HepG2 (cell line): ENCODE measurements around the gene MCF2L. TPM values are rescaled to one million over a fixed set of nuclear protein-coding genes. Genes with fewer than 3 reads are reported as not detected.

Experiments used
- ATAC-seq: fragments of 200-7000 bp; cut with Tn5 transposase; 3 replicates; pipeline ENCODE4 v1.9.1; 2020; ENCODE audit warnings: mild to moderate bottlenecking, moderate library complexity
- BruUV-seq: library from RNA; stranded (reverse); fragments of 400-500 nt; replicated peaks from 2 replicates; lab custom pipeline; 2021; lab: Mats Ljungman, UMichigan
- CTCF ChIA-PET: fragments of 300-600 bp; formaldehyde crosslinking; extraction: SDS; loops from one replicate; lab custom pipeline; 2021; ENCODE audit warnings: low total read pairs, inconsistent platforms, low intra/inter-chr PET ratio; lab: Yijun Ruan, JAX
- POLR2A ChIA-PET: fragments of 350-600 bp; sonication (Branson Sonifier 250); formaldehyde crosslinking; loops from one replicate; lab custom pipeline; 2020; ENCODE audit warnings: antibody characterized with exemption, inconsistent platforms; lab: Yijun Ruan, JAX
- DNase-seq: peaks from one replicate; pipeline ENCODE4 v3.0.0-alpha.2; 2015; ENCODE audit warnings: low spot score
- FAIRE-seq: peaks from 3 replicates; lab custom pipeline; 2011; peaks lifted over from hg19 to GRCh38; lab: Jason Lieb, UNC
- H2AFZ ChIP-seq: one replicate; pipeline ENCODE4 v1.6.1; 2011; ENCODE audit warnings: low read length, inconsistent platforms
- H3K27ac ChIP-seq: fragments of 300-600 bp; 3 replicates; pipeline ENCODE4 v1.8.0; 2011; ENCODE audit warnings: mixed run types, mild to moderate bottlenecking, mixed read lengths, low read length, inconsistent platforms; ENCODE audit not compliant: insufficient read depth; ENCODE audit errors: extremely low read length
- H3K27me3 ChIP-seq, 2 experiments: fragments of 200-600 bp in 1 of 2; 2 replicates in 1 of 2; 3 replicates in 1 of 2; pipeline versions ENCODE4 v1.6.0 to v1.8.0; 2011; ENCODE audit warnings: low read length in 2 of 2, mild to moderate bottlenecking in 2 of 2, moderate library complexity in 2 of 2, inconsistent platforms in 1 of 2; ENCODE audit not compliant: insufficient read depth in 2 of 2, control insufficient read depth in 1 of 2
- H3K36me3 ChIP-seq, 2 experiments: fragments of 200-600 bp in 1 of 2; replicated peaks in 1 of 2; 2 replicates in 1 of 2; 3 replicates in 1 of 2; pipeline versions ENCODE4 v1.5.1 to v1.8.0; 2011; ENCODE audit warnings: low read length in 2 of 2, inconsistent platforms in 1 of 2; ENCODE audit not compliant: insufficient read depth in 2 of 2, control insufficient read depth in 1 of 2
- H3K4me1 ChIP-seq: 2 replicates; pipeline ENCODE4 v1.5.1; 2012; ENCODE audit warnings: low read length, inconsistent platforms; ENCODE audit not compliant: insufficient read depth
- H3K4me2 ChIP-seq: 2 replicates; pipeline ENCODE4 v1.6.0; 2011; ENCODE audit warnings: low read depth, low read length, inconsistent platforms
- H3K4me3 ChIP-seq, 3 experiments: fragments of 200-600 bp in 1 of 3; sonication (generic), shearing (Covaris generic) in 1 of 3; replicated peaks in 1 of 3; 2 replicates each; pipeline ENCODE4 v1.5.1; 2011 to 2016; ENCODE audit warnings: low read length in 3 of 3, inconsistent platforms in 2 of 3, low read depth in 2 of 3, mild to moderate bottlenecking in 2 of 3, control low read depth in 1 of 3, mixed read lengths in 1 of 3; ENCODE audit not compliant: insufficient read depth in 1 of 3
- H3K79me2 ChIP-seq: one replicate; pipeline ENCODE4 v1.6.1; 2011; ENCODE audit warnings: low read length, inconsistent platforms; ENCODE audit not compliant: insufficient read depth
- H3K9ac ChIP-seq: 2 replicates; pipeline ENCODE4 v1.6.0; 2011; ENCODE audit warnings: mild to moderate bottlenecking, low read depth, low read length, inconsistent platforms; ENCODE audit not compliant: insufficient read depth
- H3K9me3 ChIP-seq: 2 replicates; pipeline ENCODE4 v1.5.1; 2012; ENCODE audit warnings: mild to moderate bottlenecking, low read length
- H4K20me1 ChIP-seq: 2 replicates; pipeline ENCODE4 v1.6.0; 2011; ENCODE audit warnings: inconsistent platforms, mild to moderate bottlenecking, low read length, moderate library complexity; ENCODE audit not compliant: insufficient read depth
- CC2D1A ChIP-seq: sonication (generic); formaldehyde crosslinking; IDR thresholded peaks from 2 replicates; pipeline ENCODE4 v1.8.1; 2023; ENCODE audit warnings: mild to moderate bottlenecking, missing genetic modification reagents
- KAT2B ChIP-seq: fragments of 150-350 bp; IDR thresholded peaks from 2 replicates; pipeline ENCODE4 v1.6.1; 2014; ENCODE audit warnings: low read depth, low read length, borderline replicate concordance
- NR1H2 ChIP-seq: sonication (generic); formaldehyde crosslinking; IDR thresholded peaks from 2 replicates; pipeline ENCODE4 v1.8.1; 2022; ENCODE audit warnings: low read depth, missing genetic modification reagents, borderline replicate concordance
- SOX5 ChIP-seq: IDR thresholded peaks from 2 replicates; pipeline ENCODE4 v1.6.1; 2016; ENCODE audit warnings: borderline replicate concordance
- TOPORS ChIP-seq: sonication (generic); formaldehyde crosslinking; IDR thresholded peaks from 2 replicates; pipeline ENCODE4 v1.8.0; 2023; ENCODE audit warnings: mild to moderate bottlenecking, missing genetic modification reagents
- ZBTB42 ChIP-seq: sonication (generic); formaldehyde crosslinking; IDR thresholded peaks from 2 replicates; pipeline ENCODE4 v1.5.0; 2020; ENCODE audit warnings: mild to moderate bottlenecking, missing genetic modification reagents
- ZNF572 ChIP-seq: sonication (generic); formaldehyde crosslinking; IDR thresholded peaks from 2 replicates; pipeline ENCODE4 v1.5.1; 2020; ENCODE audit warnings: mild to moderate bottlenecking, missing genetic modification reagents
- ZNF776 ChIP-seq: sonication (generic); formaldehyde crosslinking; IDR thresholded peaks from 2 replicates; pipeline ENCODE4 v1.4.0; 2020; ENCODE audit warnings: mild to moderate bottlenecking, missing genetic modification reagents
- WGBS: methylation state at CpG from one replicate; pipeline ENCODE4 v1.1.6; 2017; ENCODE audit warnings: low lambda C conversion rate; 5-methylcytosine and 5-hydroxymethylcytosine counted together
- in situ Hi-C: cut with HindIII; loops from 2 replicates; pipeline ENCODE4 v1.10.0; 2017; ENCODE audit warnings: low pct_unique_long_range_greater_than_20kb; ENCODE audit not compliant: extremely low pct_ligation_motif_present
- intact Hi-C: fragments of 100-400 bp; cut with micrococcal nuclease; formaldehyde crosslinking; loops from one replicate; pipeline ENCODE4 v1.10.0; 2022; ENCODE audit not compliant: unreplicated experiment
- polyA plus RNA-seq, 8 experiments: library from polyadenylated mRNA; depleted of rRNA in 3 of 8; stranded (reverse) in 7 of 8; unstranded in 1 of 8; fragments of >200 nt; fragmentation: Illumina TruSeq in 4 of 8; extraction: Trizol in 4 of 8; gene quantifications; 2 replicates each; pipeline versions ENCODE4 v1.2.1 to v1.2.3, GENCODE V29; 2011 to 2016; ENCODE audit warnings: low read depth in 4 of 8, missing spikeins in 1 of 8, mixed read lengths in 1 of 8; ENCODE audit not compliant: insufficient read depth in 1 of 8
- total RNA-seq, 5 experiments: library from RNA; depleted of rRNA; stranded (reverse); fragments of >200 nt; fragmentation: Illumina TruSeq; extraction: Trizol; gene quantifications; 2 replicates each; pipeline ENCODE4 v1.2.3, GENCODE V29; 2016; ENCODE audit warnings: low read depth in 1 of 5
- TF ChIP-seq, protein P1 (sequence below): sonication (generic); formaldehyde crosslinking; IDR thresholded peaks from 2 replicates; pipeline ENCODE4 v1.9.0; 2022; ENCODE audit warnings: low read depth, missing genetic modification reagents
- TF ChIP-seq, protein P2 (sequence below): sonication (generic); formaldehyde crosslinking; conservative IDR thresholded peaks from 2 replicates; pipeline ENCODE4 v1.8.1; 2023; ENCODE audit warnings: missing genetic modification reagents
- TF ChIP-seq, protein P3 (sequence below): sonication (generic); formaldehyde crosslinking; IDR thresholded peaks from 2 replicates; pipeline ENCODE4 v1.4.0; 2020; ENCODE audit warnings: low read depth, missing genetic modification reagents

MCF2L gene
- total and polyA plus RNA-seq, 2 of the 13 experiments (the other 11 are each of a cell fraction or from before 2014, with no cell fraction given), result 19.4 to 28.4 TPM

DNA sequence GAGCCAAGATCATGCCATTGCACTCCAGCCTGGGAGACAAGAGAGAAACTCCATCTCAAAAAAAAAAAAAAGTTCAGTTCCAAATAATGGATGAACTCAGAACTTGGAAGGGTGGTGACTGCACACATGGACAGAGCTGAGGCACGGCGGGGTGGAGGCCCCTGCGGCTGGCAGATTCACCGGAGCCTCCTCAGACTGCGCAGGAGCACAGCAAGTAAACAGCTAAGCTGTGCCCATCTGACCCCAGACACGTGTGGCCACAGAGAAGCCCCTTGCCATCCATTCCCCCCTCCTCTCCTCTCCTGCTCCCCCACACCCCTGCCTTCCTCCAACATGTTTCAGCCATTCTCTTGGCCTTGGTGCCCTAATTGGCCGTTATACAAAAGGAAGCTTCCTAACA, 173.9 kb downstream of the MCF2L start:
- Histone ChIP-seq H3K9ac (no peak overlapping the region), H3K27me3 (no peaks in the 10 kb centered on the region), H2AFZ (no peak overlapping the region), H4K20me1 (no peaks in the 10 kb centered on the region), H3K36me3 (peaks cover 14 to 53% of the 10 kb centered on the region in 2 experiments; a peak in 4 of 5 replicates)
- no TSS peak for BruUV-seq
- DNase-seq (no peak), FAIRE-seq (no peak), ATAC-seq (no peak)
- POLR2A ChIA-PET, result no interaction called here
- TF ChIP-seq SOX5, result no peak
- TF ChIP-seq, protein P1, sequence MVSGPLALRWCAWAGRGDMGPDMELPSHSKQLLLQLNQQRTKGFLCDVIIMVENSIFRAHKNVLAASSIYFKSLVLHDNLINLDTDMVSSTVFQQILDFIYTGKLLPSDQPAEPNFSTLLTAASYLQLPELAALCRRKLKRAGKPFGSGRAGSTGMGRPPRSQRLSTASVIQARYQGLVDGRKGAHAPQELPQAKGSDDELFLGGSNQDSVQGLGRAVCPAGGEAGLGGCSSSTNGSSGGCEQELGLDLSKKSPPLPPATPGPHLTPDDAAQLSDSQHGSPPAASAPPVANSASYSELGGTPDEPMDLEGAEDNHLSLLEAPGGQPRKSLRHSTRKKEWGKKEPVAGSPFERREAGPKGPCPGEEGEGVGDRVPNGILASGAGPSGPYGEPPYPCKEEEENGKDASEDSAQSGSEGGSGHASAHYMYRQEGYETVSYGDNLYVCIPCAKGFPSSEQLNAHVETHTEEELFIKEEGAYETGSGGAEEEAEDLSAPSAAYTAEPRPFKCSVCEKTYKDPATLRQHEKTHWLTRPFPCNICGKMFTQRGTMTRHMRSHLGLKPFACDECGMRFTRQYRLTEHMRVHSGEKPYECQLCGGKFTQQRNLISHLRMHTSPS (CRISPR knock-in tag), result no peak
- TF ChIP-seq, protein P2, sequence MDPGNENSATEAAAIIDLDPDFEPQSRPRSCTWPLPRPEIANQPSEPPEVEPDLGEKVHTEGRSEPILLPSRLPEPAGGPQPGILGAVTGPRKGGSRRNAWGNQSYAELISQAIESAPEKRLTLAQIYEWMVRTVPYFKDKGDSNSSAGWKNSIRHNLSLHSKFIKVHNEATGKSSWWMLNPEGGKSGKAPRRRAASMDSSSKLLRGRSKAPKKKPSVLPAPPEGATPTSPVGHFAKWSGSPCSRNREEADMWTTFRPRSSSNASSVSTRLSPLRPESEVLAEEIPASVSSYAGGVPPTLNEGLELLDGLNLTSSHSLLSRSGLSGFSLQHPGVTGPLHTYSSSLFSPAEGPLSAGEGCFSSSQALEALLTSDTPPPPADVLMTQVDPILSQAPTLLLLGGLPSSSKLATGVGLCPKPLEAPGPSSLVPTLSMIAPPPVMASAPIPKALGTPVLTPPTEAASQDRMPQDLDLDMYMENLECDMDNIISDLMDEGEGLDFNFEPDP, result no peak
- TF ChIP-seq, protein P3, sequence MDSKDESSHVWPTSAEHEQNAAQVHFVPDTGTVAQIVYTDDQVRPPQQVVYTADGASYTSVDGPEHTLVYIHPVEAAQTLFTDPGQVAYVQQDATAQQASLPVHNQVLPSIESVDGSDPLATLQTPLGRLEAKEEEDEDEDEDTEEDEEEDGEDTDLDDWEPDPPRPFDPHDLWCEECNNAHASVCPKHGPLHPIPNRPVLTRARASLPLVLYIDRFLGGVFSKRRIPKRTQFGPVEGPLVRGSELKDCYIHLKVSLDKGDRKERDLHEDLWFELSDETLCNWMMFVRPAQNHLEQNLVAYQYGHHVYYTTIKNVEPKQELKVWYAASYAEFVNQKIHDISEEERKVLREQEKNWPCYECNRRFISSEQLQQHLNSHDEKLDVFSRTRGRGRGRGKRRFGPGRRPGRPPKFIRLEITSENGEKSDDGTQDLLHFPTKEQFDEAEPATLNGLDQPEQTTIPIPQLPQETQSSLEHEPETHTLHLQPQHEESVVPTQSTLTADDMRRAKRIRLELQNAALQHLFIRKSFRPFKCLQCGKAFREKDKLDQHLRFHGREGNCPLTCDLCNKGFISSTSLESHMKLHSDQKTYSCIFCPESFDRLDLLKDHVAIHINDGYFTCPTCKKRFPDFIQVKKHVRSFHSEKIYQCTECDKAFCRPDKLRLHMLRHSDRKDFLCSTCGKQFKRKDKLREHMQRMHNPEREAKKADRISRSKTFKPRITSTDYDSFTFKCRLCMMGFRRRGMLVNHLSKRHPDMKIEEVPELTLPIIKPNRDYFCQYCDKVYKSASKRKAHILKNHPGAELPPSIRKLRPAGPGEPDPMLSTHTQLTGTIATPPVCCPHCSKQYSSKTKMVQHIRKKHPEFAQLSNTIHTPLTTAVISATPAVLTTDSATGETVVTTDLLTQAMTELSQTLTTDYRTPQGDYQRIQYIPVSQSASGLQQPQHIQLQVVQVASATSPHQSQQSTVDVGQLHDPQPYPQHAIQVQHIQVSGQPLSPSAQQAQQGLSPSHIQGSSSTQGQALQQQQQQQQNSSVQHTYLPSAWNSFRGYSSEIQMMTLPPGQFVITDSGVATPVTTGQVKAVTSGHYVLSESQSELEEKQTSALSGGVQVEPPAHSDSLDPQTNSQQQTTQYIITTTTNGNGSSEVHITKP (CRISPR knock-in tag), result no peak
- TF ChIP-seq NR1H2 (CRISPR knock-in tag), result no peak
- no peak for TF ChIP-seq KAT2B
- no peak for TF ChIP-seq ZBTB42 (CRISPR knock-in tag)
- no peak for TF ChIP-seq CC2D1A (CRISPR knock-in tag)
- TF ChIP-seq ZNF572 (CRISPR knock-in tag), result no peak
- TF ChIP-seq TOPORS (CRISPR knock-in tag), result no peak
- TF ChIP-seq ZNF776 (CRISPR knock-in tag), result no peak
- TF ChIP-seq, all 625 proteins: peak for 0
- Histone ChIP-seq H3K4me2 (no peak overlapping the region), H3K4me3 (no peak overlapping the region), H3K27ac (no peak overlapping the region), H3K4me1 (peaks cover 39% of the 10 kb centered on the region), H3K9me3 (no peaks in the 10 kb centered on the region), H3K79me2 (no peaks in the 10 kb centered on the region)
- in situ Hi-C loops, result no loop called here
- intact Hi-C loops, result no loop called here
- WGBS, result 93% methylated on average over 7 of the region's 7 CpGs
- CTCF ChIA-PET, result no interaction called here
